HepG2 (cell line): ENCODE measurements around the gene TRERF1. TPM values are rescaled to one million over a fixed set of nuclear protein-coding genes. Genes with fewer than 3 reads are reported as not detected.
A peak's percentile ranks its signal among the peaks of the same experiment; 100 is the strongest.

Experiments used
- AGO1 ChIP-seq: fragments of 200-400 bp; formaldehyde crosslinking; IDR thresholded peaks from 2 replicates; pipeline ENCODE4 v1.6.1; 2017; ENCODE audit warnings: mild to moderate bottlenecking, low read depth, low read length, moderate library complexity; ENCODE audit not compliant: poor library complexity, severe bottlenecking
- ETS1 ChIP-seq: sonication (generic); formaldehyde crosslinking; IDR thresholded peaks from 2 replicates; pipeline ENCODE4 v1.4.0; 2020; ENCODE audit warnings: missing genetic modification reagents
- FOXC1 ChIP-seq: sonication (generic); formaldehyde crosslinking; IDR thresholded peaks from 2 replicates; pipeline ENCODE4 v1.8.0; 2022; ENCODE audit warnings: mild to moderate bottlenecking, missing genetic modification reagents, borderline replicate concordance
- MYNN ChIP-seq: sonication (generic); formaldehyde crosslinking; IDR thresholded peaks from 2 replicates; pipeline ENCODE4 v1.4.0; 2020; ENCODE audit warnings: mild to moderate bottlenecking, low read depth, missing genetic modification reagents
- PAWR ChIP-seq: sonication (generic); formaldehyde crosslinking; IDR thresholded peaks from 2 replicates; pipeline ENCODE4 v1.4.0; 2020; ENCODE audit warnings: missing genetic modification reagents, mild to moderate bottlenecking, borderline replicate concordance
- RCOR2 ChIP-seq: IDR thresholded peaks from 2 replicates; pipeline ENCODE4 v1.6.1; 2016; ENCODE audit warnings: missing biosample characterization, missing genetic modification reagents
- RORA ChIP-seq: sonication (generic); formaldehyde crosslinking; IDR thresholded peaks from 2 replicates; pipeline ENCODE4 v1.5.0; 2020; ENCODE audit warnings: mild to moderate bottlenecking, missing genetic modification reagents, moderate library complexity
- TBP ChIP-seq: sonication (generic); formaldehyde crosslinking; IDR thresholded peaks from 2 replicates; pipeline ENCODE4 v1.5.0; 2020; ENCODE audit warnings: missing genetic modification reagents
- TCF7L2 ChIP-seq: IDR thresholded peaks from 2 replicates; pipeline ENCODE4 v1.6.1; 2011; ENCODE audit warnings: mild to moderate bottlenecking, low read depth, low read length, moderate library complexity
- ZBTB39 ChIP-seq: sonication (generic); formaldehyde crosslinking; IDR thresholded peaks from 2 replicates; pipeline ENCODE4 v1.5.0; 2020; ENCODE audit warnings: missing genetic modification reagents
- ZNF256 ChIP-seq: sonication (generic); formaldehyde crosslinking; conservative IDR thresholded peaks from 2 replicates; pipeline ENCODE4 v1.4.0; 2020; ENCODE audit warnings: missing genetic modification reagents
- ZNF350 ChIP-seq: sonication (generic); formaldehyde crosslinking; IDR thresholded peaks from 2 replicates; pipeline ENCODE4 v1.4.0; 2020; ENCODE audit warnings: mild to moderate bottlenecking, low read depth, missing genetic modification reagents, borderline replicate concordance
- ZNF354B ChIP-seq: sonication (generic); formaldehyde crosslinking; IDR thresholded peaks from 2 replicates; pipeline ENCODE4 v1.8.0; 2022; ENCODE audit warnings: mild to moderate bottlenecking, missing genetic modification reagents
- ZNF572 ChIP-seq: sonication (generic); formaldehyde crosslinking; IDR thresholded peaks from 2 replicates; pipeline ENCODE4 v1.5.1; 2020; ENCODE audit warnings: mild to moderate bottlenecking, missing genetic modification reagents
- ZNF704 ChIP-seq: sonication (generic); formaldehyde crosslinking; IDR thresholded peaks from 2 replicates; pipeline ENCODE4 v1.8.1; 2023; ENCODE audit warnings: mild to moderate bottlenecking, inconsistent platforms, moderate library complexity, missing genetic modification reagents, borderline replicate concordance
- ZSCAN12 ChIP-seq: sonication (generic); formaldehyde crosslinking; IDR thresholded peaks from 2 replicates; pipeline ENCODE4 v1.9.0; 2021; ENCODE audit warnings: mild to moderate bottlenecking, missing genetic modification reagents
- polyA plus RNA-seq, 8 experiments: library from polyadenylated mRNA; depleted of rRNA in 3 of 8; stranded (reverse) in 7 of 8; unstranded in 1 of 8; fragments of >200 nt; fragmentation: Illumina TruSeq in 4 of 8; extraction: Trizol in 4 of 8; gene quantifications; 2 replicates each; pipeline versions ENCODE4 v1.2.1 to v1.2.3, GENCODE V29; 2011 to 2016; ENCODE audit warnings: low read depth in 4 of 8, missing spikeins in 1 of 8, mixed read lengths in 1 of 8; ENCODE audit not compliant: insufficient read depth in 1 of 8
- total RNA-seq, 5 experiments: library from RNA; depleted of rRNA; stranded (reverse); fragments of >200 nt; fragmentation: Illumina TruSeq; extraction: Trizol; gene quantifications; 2 replicates each; pipeline ENCODE4 v1.2.3, GENCODE V29; 2016; ENCODE audit warnings: low read depth in 1 of 5
- TF ChIP-seq, protein P1 (sequence below): sonication (generic); formaldehyde crosslinking; IDR thresholded peaks from 2 replicates; pipeline ENCODE4 v1.8.1; 2023; ENCODE audit warnings: mild to moderate bottlenecking, moderate library complexity, missing genetic modification reagents
- TF ChIP-seq, protein P2 (sequence below): sonication (generic); formaldehyde crosslinking; IDR thresholded peaks from 2 replicates; pipeline ENCODE4 v1.8.1; 2023; ENCODE audit warnings: mild to moderate bottlenecking, missing genetic modification reagents, borderline replicate concordance
- TF ChIP-seq, protein P3 (sequence below), 2 experiments: fragments of 450-650 bp in 1 of 2; sonication (generic) in 1 of 2; formaldehyde crosslinking; IDR thresholded peaks; 2 replicates each; pipeline versions ENCODE4 v1.5.0 to v1.8.0; 2020 to 2022; ENCODE audit warnings: mild to moderate bottlenecking in 1 of 2, missing genetic modification reagents in 1 of 2
- TF ChIP-seq, protein P4 (sequence below): sonication (generic); formaldehyde crosslinking; IDR thresholded peaks from 2 replicates; pipeline ENCODE4 v1.8.0; 2022; ENCODE audit warnings: mild to moderate bottlenecking, missing genetic modification reagents, borderline replicate concordance

The TRERF1 gene
- total and polyA plus RNA-seq, 2 of the 13 experiments (the other 11 are each of a cell fraction or from before 2014, with no cell fraction given), result 0.02 TPM; not detected in 1

DNA sequence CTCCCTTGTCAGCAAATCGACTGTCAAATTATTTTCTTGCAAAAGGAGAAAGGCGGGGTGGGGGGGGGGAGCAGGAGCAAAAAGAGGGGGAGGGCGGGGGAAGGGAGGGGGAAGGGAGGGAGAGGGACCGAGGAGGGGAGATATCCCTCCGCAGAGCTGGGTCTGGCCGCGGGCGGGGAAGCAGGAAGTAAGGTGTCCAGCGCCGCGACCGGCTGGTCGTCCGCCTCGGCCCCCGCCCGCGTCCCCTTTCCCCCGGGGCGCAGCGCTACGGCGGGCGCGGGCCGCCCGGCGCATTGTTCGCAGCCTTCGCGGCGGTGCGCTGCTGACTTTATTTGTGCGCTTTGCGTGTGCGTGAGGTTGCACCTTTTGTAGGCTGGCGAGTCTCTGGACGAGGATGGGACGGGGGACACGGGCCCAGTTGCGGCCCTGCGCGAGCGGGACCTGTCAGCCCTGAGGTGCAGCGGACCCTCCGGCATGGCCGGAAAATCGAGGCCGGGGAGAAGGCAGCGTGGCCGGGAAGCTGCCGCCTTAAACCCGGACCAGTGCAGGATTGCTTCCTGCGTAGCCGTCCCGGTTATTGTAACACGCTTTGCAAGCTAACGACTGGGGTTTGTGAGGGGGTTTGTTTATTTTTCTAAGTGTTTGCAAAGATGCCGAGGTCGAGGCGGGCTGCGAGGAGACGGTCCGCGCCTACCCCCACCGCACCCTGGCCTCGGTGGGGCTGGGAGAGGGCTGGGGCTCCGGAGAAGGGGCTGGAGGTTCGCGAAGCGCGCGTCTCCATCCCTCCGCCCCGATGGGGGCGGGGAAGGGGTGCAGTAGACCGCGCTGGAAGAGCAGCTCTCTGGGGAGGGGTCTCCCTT lies 675 bp upstream of the TRERF1 start (continued):
- TF ChIP-seq ZNF350 (CRISPR knock-in tag), result no peak
- no peak for TF ChIP-seq RORA (CRISPR knock-in tag)
- TF ChIP-seq ZNF704, result peak; percentile 62; the same call in 1 of the 2 replicates
- no peak for TF ChIP-seq TBP
- TF ChIP-seq RCOR2 (CRISPR knock-in tag), result no peak
- TF ChIP-seq ZSCAN12 (CRISPR knock-in tag), result no peak
- TF ChIP-seq FOXC1, result no peak
- no peak for TF ChIP-seq AGO1
- TF ChIP-seq ZNF256 (CRISPR knock-in tag), result no peak
- no peak for TF ChIP-seq ZNF354B
- TF ChIP-seq PAWR (CRISPR knock-in tag), result no peak
- TF ChIP-seq, protein P1, sequence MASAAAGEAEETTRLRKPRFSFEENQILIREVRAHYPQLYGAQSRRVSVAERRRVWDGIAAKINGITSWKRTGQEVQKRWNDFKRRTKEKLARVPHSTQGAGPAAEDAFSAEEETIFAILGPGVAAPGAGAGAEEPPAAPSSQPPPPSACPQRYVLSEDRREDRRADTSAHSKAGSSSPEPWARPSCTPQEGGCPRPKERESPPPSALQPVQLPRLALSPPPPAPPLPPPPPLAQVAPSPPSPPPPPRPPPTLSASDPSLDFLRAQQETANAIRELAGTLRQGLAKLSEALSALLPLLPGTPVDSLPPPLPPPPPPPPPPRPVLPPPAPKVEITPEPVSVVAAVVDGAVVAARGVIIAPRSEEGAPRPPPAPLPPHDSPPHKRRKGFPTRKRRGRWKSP (CRISPR knock-in tag), result peak; percentile 92
- TF ChIP-seq ZNF572, result no peak
- no peak for TF ChIP-seq TCF7L2
- TF ChIP-seq, protein P2, sequence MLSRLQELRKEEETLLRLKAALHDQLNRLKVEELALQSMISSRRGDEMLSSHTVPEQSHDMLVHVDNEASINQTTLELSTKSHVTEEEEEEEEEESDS, result no peak
- TF ChIP-seq, protein P3, sequence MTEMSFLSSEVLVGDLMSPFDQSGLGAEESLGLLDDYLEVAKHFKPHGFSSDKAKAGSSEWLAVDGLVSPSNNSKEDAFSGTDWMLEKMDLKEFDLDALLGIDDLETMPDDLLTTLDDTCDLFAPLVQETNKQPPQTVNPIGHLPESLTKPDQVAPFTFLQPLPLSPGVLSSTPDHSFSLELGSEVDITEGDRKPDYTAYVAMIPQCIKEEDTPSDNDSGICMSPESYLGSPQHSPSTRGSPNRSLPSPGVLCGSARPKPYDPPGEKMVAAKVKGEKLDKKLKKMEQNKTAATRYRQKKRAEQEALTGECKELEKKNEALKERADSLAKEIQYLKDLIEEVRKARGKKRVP (CRISPR knock-in tag; IDR thresholded peaks at IDR 0.05), result no peak
- TF ChIP-seq, protein P4, sequence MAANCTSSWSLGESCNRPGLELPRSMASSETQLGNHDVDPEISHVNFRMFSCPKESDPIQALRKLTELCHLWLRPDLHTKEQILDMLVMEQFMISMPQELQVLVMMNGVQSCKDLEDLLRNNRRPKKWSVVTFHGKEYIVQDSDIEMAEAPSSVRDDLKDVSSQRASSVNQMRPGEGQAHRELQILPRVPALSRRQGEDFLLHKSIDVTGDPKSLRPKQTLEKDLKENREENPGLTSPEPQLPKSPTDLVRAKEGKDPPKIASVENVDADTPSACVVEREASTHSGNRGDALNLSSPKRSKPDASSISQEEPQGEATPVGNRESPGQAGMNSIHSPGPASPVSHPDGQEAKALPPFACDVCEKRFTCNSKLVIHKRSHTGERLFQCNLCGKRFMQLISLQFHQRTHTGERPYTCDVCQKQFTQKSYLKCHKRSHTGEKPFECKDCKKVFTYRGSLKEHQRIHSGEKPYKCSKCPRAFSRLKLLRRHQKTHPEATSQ (CRISPR knock-in tag), result no peak
- TF ChIP-seq ETS1 (CRISPR knock-in tag), result no peak
- no peak for TF ChIP-seq MYNN
- no peak for TF ChIP-seq ZBTB39 (CRISPR knock-in tag)
